K562 (cell line): ENCODE measurements around the gene OXSM. TPM values are rescaled to one million over a fixed set of nuclear protein-coding genes. Genes with fewer than 3 reads are reported as not detected.

ENCODE experiments used
- POLR2H ChIP-seq: IDR thresholded peaks from 2 replicates; pipeline ENCODE4 v1.6.1; 2016; ENCODE audit warnings: missing genetic modification characterization, low read depth, mild to moderate bottlenecking, control low read depth, missing compliant biosample characterization, moderate library complexity
- STAT5B ChIP-seq: fragments of 250-450 bp; sonication (Bioruptor Pico); IDR thresholded peaks from 2 replicates; pipeline ENCODE4 v1.8.0; 2021; ENCODE audit warnings: mild to moderate bottlenecking, inconsistent platforms
- SUPT5H ChIP-seq: fragments of 450-650 bp; IDR thresholded peaks from 2 replicates; pipeline ENCODE4 v1.6.1; 2016
- YY1 ChIP-seq, 3 experiments: IDR thresholded peaks; 2 replicates each; pipeline ENCODE4 v1.6.1; 2011; ENCODE audit warnings: low read length in 2 of 3, mild to moderate bottlenecking in 2 of 3, moderate library complexity in 2 of 3, borderline replicate concordance in 1 of 3, control low read depth in 1 of 3, low read depth in 1 of 3; ENCODE audit not compliant: insufficient read depth in 3 of 3, insufficient replicate concordance in 2 of 3, control insufficient read depth in 1 of 3, insufficient read length in 1 of 3; ENCODE audit errors: extremely low read depth in 1 of 3
- ZFP30 ChIP-seq: fragments of 250-450 bp; sonication (Bioruptor Pico); IDR thresholded peaks from 2 replicates; pipeline ENCODE4 v1.8.0; 2022; ENCODE audit warnings: moderate library complexity, mild to moderate bottlenecking, inconsistent platforms, borderline replicate concordance
- ZNF277 ChIP-seq: fragments of 250-450 bp; sonication (Bioruptor Pico); IDR thresholded peaks from 2 replicates; pipeline ENCODE4 v1.8.0; 2022; ENCODE audit warnings: inconsistent platforms, mild to moderate bottlenecking, moderate library complexity, borderline replicate concordance
- ZNF449 ChIP-seq: fragments of 250-450 bp; sonication (Bioruptor Pico); IDR thresholded peaks from 2 replicates; pipeline ENCODE4 v1.8.0; 2022; ENCODE audit warnings: moderate library complexity, mild to moderate bottlenecking, inconsistent platforms
- ZNF699 ChIP-seq: fragments of 250-450 bp; sonication (Bioruptor Pico); IDR thresholded peaks from 2 replicates; pipeline ENCODE4 v1.8.0; 2021; ENCODE audit warnings: mild to moderate bottlenecking, moderate library complexity; ENCODE audit not compliant: insufficient replicate concordance
- polyA plus RNA-seq, 8 experiments: library from polyadenylated mRNA; depleted of rRNA in 4 of 8; stranded (reverse) in 5 of 8; unstranded in 3 of 8; fragments of >200 nt; fragmentation: Nextera tagmentation in 2 of 8; fragmentation: Illumina TruSeq in 1 of 8; extraction: Ambion mirVana in 2 of 8; extraction: Trizol in 1 of 8; gene quantifications; 2 replicates each; pipeline versions ENCODE4 v1.2.1 to v1.2.3, GENCODE V29; 2011 to 2014; ENCODE audit warnings: inconsistent platforms in 1 of 8, missing spikeins in 1 of 8
- total RNA-seq, 7 experiments: library from RNA; depleted of rRNA in 6 of 7; stranded (reverse); fragments of >200 nt in 6 of 7; fragmentation: Illumina TruSeq in 2 of 7; extraction: Trizol in 2 of 7; gene quantifications; 2 replicates each; pipeline versions ENCODE4 v1.2.1 to v1.2.3, GENCODE V29; 2011 to 2021; ENCODE audit warnings: low replicate concordance in 1 of 7
- TF ChIP-seq, protein P1 (sequence below), 2 experiments: fragments of 450-650 bp; formaldehyde crosslinking in 1 of 2; IDR thresholded peaks; 2 replicates each; pipeline versions ENCODE4 v1.4.0 to v1.6.1; 2014 to 2020; ENCODE audit warnings: mild to moderate bottlenecking in 2 of 2, borderline replicate concordance in 1 of 2, low read depth in 1 of 2
- TF ChIP-seq, protein P2 (sequence below): sonication (generic); formaldehyde crosslinking; IDR thresholded peaks from 2 replicates; pipeline ENCODE4 v1.8.0; 2022; ENCODE audit warnings: mild to moderate bottlenecking, missing genetic modification reagents, borderline replicate concordance

OXSM gene
- total and polyA plus RNA-seq, 9 of the 15 experiments (the other 6 are each of a cell fraction or from before 2014, with no cell fraction given): 24.0 to 107 (median 34.0) TPM

DNA sequence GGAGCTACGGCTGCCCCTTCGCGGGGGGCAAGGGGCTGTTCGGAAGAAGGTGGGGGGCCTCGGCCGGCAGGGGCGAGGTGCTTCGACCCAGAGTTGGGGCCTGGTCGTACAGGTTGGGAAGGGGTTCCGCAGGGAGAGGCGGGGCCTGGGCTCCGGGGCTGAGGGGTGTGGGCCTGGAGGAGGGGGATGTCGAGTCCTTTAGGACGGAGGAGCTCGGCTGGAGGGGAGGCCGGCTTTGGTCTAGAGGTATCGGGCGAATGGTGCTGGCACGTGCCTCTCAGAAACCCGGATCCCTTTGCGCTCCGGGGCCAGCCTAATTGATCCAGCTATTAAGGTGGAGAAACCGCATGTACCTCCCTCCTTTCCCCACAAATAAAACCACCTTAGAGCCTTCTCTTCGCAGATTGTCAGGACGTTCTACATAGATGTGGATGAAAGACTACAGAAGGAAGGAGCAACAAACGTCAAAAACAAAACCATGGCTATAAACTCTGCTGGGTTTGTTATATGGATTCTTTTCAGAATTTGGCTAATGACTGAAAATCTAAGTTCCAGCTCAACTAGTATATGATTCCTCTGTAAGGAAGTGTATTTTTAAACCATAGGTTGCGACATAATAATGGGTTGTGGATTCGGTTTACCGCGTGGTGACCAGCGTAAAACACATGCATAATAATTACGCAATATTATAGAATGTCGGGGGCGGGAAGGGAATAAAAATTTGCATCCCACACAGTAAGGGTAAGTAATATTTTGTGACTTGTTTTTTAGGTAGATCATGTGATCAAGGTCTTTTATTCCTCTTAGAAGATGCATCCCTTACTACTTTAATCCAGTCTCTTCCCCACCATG lies 6.0 kb upstream of the OXSM start (continued):
- TF ChIP-seq, protein P1, sequence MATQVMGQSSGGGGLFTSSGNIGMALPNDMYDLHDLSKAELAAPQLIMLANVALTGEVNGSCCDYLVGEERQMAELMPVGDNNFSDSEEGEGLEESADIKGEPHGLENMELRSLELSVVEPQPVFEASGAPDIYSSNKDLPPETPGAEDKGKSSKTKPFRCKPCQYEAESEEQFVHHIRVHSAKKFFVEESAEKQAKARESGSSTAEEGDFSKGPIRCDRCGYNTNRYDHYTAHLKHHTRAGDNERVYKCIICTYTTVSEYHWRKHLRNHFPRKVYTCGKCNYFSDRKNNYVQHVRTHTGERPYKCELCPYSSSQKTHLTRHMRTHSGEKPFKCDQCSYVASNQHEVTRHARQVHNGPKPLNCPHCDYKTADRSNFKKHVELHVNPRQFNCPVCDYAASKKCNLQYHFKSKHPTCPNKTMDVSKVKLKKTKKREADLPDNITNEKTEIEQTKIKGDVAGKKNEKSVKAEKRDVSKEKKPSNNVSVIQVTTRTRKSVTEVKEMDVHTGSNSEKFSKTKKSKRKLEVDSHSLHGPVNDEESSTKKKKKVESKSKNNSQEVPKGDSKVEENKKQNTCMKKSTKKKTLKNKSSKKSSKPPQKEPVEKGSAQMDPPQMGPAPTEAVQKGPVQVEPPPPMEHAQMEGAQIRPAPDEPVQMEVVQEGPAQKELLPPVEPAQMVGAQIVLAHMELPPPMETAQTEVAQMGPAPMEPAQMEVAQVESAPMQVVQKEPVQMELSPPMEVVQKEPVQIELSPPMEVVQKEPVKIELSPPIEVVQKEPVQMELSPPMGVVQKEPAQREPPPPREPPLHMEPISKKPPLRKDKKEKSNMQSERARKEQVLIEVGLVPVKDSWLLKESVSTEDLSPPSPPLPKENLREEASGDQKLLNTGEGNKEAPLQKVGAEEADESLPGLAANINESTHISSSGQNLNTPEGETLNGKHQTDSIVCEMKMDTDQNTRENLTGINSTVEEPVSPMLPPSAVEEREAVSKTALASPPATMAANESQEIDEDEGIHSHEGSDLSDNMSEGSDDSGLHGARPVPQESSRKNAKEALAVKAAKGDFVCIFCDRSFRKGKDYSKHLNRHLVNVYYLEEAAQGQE (IDR thresholded peaks at IDR 0.05; ENCODE audit: borderline replicate concordance): 0 out of 2 replicates have a peak, but pooled peaks have one; percentile 8
- TF ChIP-seq, protein P1 (CRISPR knock-in tag; IDR thresholded peaks at IDR 0.05; ENCODE audit: low read depth): no peak
- TF ChIP-seq SUPT5H (no peak), POLR2H (no peak), YY1 (IDR thresholded peaks at IDR 0.05; ENCODE audit: borderline replicate concordance in 1 of 3, control insufficient read depth in 1 of 3, extremely low read depth in 1 of 3, insufficient read depth in 3 of 3, insufficient read length in 1 of 3, insufficient replicate concordance in 2 of 3, low read depth in 1 of 3, low read length in 2 of 3) (peak in 1 of 3 experiments; percentile 45), ZNF449 (CRISPR knock-in tag) (no peak), ZNF699 (CRISPR knock-in tag) (no peak), ZFP30 (CRISPR knock-in tag) (0 out of 2 replicates have a peak, but pooled peaks have one; percentile 41), ZNF277 (CRISPR knock-in tag) (no peak), STAT5B (CRISPR knock-in tag) (no peak)
- TF ChIP-seq, protein P2, sequence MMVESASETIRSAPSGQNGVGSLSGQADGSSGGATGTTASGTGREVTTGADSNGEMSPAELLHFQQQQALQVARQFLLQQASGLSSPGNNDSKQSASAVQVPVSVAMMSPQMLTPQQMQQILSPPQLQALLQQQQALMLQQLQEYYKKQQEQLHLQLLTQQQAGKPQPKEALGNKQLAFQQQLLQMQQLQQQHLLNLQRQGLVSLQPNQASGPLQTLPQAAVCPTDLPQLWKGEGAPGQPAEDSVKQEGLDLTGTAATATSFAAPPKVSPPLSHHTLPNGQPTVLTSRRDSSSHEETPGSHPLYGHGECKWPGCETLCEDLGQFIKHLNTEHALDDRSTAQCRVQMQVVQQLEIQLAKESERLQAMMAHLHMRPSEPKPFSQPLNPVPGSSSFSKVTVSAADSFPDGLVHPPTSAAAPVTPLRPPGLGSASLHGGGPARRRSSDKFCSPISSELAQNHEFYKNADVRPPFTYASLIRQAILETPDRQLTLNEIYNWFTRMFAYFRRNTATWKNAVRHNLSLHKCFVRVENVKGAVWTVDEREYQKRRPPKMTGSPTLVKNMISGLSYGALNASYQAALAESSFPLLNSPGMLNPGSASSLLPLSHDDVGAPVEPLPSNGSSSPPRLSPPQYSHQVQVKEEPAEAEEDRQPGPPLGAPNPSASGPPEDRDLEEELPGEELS: no peak
